Adipose tissue (tissue), 3 donors: ENCODE data around the gene BTG2. TPM values are rescaled to one million over a fixed set of nuclear protein-coding genes. Genes with fewer than 3 reads are reported as not detected.
"Not testable (repeated sequence)": the region's sequence is repeated elsewhere in the genome, so short reads cannot be mapped to it uniquely, and the experiment has no call there.

Experiments used
- H3K27ac ChIP-seq: one replicate; pipeline ENCODE4 v1.5.1; 2013; ENCODE audit warnings: low read depth, low read length
- WGBS, 3 donors: extraction: QIAGEN DNeasy Blood & Tissue Kit; methylation state at CpG; one replicate each; pipeline ENCODE4 v1.1.7; 2013; 5-methylcytosine and 5-hydroxymethylcytosine counted together
- polyA plus RNA-seq, 3 donors: library from polyadenylated mRNA; stranded (reverse); fragments of 200-250 nt; gene quantifications; one replicate each; pipeline ENCODE4 v1.2.3, GENCODE V29; 2013
- donor health status: healthy with polysubstance abuse.
- donor health status: Bipolar disorder and iron deficiency.
- donor health status: healthy.

BTG2 gene
- polyA plus RNA-seq = 100 to 1,000 TPM; 292 to 386 (median 336) TPM

- peak within 1 kb of the TSS; percentile 65 for H3K27ac ChIP-seq
- WGBS, 3 donors = 2 to 3% (median 2%) methylated on average over 73 to 79 of the region's 79 CpGs
Measured at GRCh38 chr1:203304919-203305808, at the start of gene BTG2. Gene BTG2, plus strand, starts transcription at chr1:203305519. Its CDS starts 88 bp downstream, at chr1:203305607.

GRCh38 chr1:203256636-203257035, 48.7 kb upstream of the BTG2 start:
- WGBS, 3 donors = 84 to 90% (median 89%) methylated on average over 9 of the region's 9 CpGs
- H3K27ac ChIP-seq = not testable (repeated sequence)

DNA sequence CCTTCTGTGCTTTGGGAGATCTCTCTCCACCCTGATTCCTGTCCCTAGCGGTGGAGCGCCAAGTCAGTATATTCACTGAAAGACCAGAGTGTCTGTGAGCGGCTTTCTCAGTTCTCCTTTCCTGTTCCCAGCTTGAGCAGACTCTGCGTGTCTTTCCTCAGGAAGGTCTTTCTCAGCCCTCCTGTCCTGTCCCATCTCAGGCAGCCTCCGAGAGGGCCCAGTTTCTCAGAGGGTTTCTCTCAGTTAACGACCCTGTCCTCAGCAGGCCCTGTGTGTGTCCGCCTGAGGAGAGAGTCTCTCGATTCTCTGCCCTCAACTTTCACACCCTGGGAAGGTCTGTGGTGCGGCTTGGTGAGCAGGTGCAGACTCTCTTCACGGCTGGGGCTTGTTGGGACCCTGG, 41.8 kb upstream of the BTG2 start:
- no peak overlapping the region for H3K27ac ChIP-seq
- WGBS, 3 donors = 71 to 80% (median 74%) methylated on average over 10 of the region's 10 CpGs

- WGBS, 3 donors = 69 to 81% (median 75%) methylated on average over 6 of the region's 6 CpGs
- H3K27ac ChIP-seq = no peak overlapping the region
Measured at GRCh38 chr1:203264052-203264501, 41.2 kb upstream of the BTG2 start.

DNA sequence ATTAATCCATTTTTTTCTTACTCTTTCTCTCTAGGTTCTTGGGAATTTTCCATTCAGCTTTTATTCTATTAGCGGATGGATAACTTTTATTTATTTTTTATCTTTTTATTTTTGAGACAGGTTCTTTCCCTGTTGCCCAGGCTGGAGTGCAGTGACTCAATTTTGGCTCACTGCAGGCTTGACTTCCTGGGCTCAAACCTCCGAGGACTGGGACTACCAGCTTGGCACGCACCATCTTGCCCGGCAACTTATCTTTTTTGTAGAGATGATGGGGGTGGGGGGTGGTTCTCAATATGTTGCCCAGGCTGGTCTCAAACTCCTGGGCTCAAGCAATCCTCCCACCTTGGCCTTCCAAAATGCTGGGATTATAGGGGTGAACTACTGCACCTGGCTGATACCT, 39.8 kb upstream of the BTG2 start:
- 71 to 79% (median 71%) methylated on average over 4 of the region's 4 CpGs for WGBS, 3 donors
- H3K27ac ChIP-seq = no peak overlapping the region

- 37 to 61% (median 57%) methylated on average over 3 to 5 of the region's 5 CpGs for WGBS, 3 donors
- not testable (repeated sequence) for H3K27ac ChIP-seq
Measured at GRCh38 chr1:203266140-203266539, 39.2 kb upstream of the BTG2 start.

GRCh38 chr1:203267347-203267846, 37.9 kb upstream of the BTG2 start:
- WGBS, 3 donors = 0 to 1% (median 1%) methylated on average over 20 of the region's 20 CpGs
- H3K27ac ChIP-seq = no peak overlapping the region

- WGBS, 3 donors = 43 to 57% (median 53%) methylated on average over 15 of the region's 15 CpGs
- H3K27ac ChIP-seq = no peak overlapping the region
Measured at GRCh38 chr1:203267912-203268311, 37.4 kb upstream of the BTG2 start.

GRCh38 chr1:203268901-203269653, 36.2 kb upstream of the BTG2 start:
- no peak overlapping the region for H3K27ac ChIP-seq
- WGBS, 3 donors = 21 to 27% (median 27%) methylated on average over 5 of the region's 5 CpGs

- WGBS, 3 donors = 64 to 70% (median 68%) methylated on average over 5 of the region's 5 CpGs
- no peak overlapping the region for H3K27ac ChIP-seq
Measured at GRCh38 chr1:203269654-203270020, 35.7 kb upstream of the BTG2 start.

GRCh38 chr1:203270448-203270847, 34.9 kb upstream of the BTG2 start:
- WGBS, 3 donors = 76 to 85% (median 82%) methylated on average over 4 of the region's 4 CpGs
- H3K27ac ChIP-seq = no peak overlapping the region

GRCh38 chr1:203271018-203271743, 34.1 kb upstream of the BTG2 start:
- no peak overlapping the region for H3K27ac ChIP-seq
- WGBS, 3 donors = 29 to 40% (median 35%) methylated on average over 8 of the region's 8 CpGs

DNA sequence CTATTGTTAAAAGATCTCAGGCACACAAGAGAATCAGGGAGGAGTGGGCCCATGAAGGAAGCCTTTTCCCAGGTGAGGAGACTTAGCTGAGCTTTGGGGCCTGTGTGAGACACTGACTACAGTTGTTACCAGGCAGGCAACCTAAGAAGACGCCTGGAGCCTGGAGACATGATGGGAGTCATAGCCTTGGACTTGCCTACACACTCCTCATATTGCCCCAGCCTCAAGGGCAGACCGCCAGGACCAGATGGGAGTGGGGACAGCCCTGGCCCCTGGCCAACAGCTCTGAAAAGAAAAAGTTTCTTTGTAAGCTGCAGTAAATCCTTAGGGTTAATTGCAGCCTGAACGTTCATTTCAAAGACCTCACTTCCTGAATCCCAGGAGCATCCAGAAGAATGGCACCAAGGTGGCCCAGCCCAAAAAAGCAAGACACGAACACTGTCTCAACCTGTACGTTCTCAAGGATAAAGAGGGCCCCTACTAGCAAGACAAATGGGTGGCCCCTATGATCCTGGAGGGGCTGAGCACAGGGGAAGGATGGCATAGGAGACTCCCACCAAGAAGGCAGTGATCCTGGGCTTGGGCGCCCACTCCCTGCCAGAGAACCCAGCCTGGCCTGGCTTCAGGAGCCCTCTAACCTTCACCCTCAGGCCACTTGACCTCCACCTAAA, 33.2 kb upstream of the BTG2 start:
- H3K27ac ChIP-seq = no peak overlapping the region
- WGBS, 3 donors = 66 to 74% (median 69%) methylated on average over 6 of the region's 6 CpGs

DNA sequence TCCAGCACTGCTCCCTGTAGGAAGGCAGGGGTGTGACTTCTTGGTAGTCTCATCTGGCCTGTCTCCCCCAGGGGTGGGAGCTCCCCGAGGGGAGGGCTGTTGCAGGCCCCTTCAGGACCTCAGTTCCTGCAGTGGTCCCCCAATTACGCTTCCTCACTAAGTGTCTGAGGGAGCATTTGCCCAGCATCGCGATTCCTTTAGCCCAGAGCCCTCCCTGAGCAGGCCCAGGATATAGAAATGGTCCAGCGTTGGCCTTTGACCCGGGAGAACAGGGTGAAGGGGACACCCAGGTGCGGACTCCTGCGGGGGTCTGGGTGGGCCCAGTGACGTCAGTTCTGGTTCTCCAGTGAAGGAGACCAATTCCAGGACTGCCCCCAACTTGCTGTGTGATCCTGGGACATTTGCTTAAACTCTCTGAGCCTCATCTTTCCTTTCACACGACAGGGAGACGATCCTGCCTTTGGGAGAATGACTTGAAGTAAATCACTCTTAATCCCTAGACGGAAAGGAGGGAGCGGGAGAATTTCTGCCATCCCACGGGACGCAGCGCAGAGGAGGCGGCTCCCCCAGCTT, 32.6 kb upstream of the BTG2 start:
- 24 to 27% (median 25%) methylated on average over 17 of the region's 17 CpGs for WGBS, 3 donors
- no peak overlapping the region for H3K27ac ChIP-seq

- peak overlapping the region; percentile 2 for H3K27ac ChIP-seq
- 14 to 17% (median 16%) methylated on average over 32 of the region's 32 CpGs for WGBS, 3 donors
Measured at GRCh38 chr1:203273206-203273868, 32.0 kb upstream of the BTG2 start.

- 63 to 81% (median 64%) methylated on average over 12 of the region's 12 CpGs for WGBS, 3 donors
- peak overlapping the region; percentile 2 for H3K27ac ChIP-seq
Measured at GRCh38 chr1:203273869-203274602, 31.3 kb upstream of the BTG2 start.
